Stimulated activated CD4-positive, alpha-beta T cell treated with anti-CD3 and anti-CD28 coated beads, Interleukin-12 subunit alpha, Interleukin-12 subunit beta, amount 100 ng/mL, for 48 hours (primary cell): ENCODE measurements around the gene HMGCS1.
"Not testable (repeated sequence)": the region's sequence is repeated elsewhere in the genome, so short reads cannot be mapped to it uniquely, and the experiment has no call there.

Experiments
- DNase-seq, 3 donors: peaks; one replicate each; pipeline ENCODE4 v3.0.0-alpha.2; 2020; ENCODE audit warnings: low read depth in 2 of 3, low spot score in 1 of 3

The HMGCS1 gene

GRCh38 chr5:43313035-43313853, at the start of gene HMGCS1:
TSS of gene HMGCS1 (minus strand) at chr5:43313412. CDS start at chr5:43298965, 14,447 bp downstream.
- peak; percentile 97 to 98 (median 98) for DNase-seq

GRCh38 chr5:43358726-43359125, 45.5 kb upstream of the HMGCS1 start:
- no peak for DNase-seq

DNA sequence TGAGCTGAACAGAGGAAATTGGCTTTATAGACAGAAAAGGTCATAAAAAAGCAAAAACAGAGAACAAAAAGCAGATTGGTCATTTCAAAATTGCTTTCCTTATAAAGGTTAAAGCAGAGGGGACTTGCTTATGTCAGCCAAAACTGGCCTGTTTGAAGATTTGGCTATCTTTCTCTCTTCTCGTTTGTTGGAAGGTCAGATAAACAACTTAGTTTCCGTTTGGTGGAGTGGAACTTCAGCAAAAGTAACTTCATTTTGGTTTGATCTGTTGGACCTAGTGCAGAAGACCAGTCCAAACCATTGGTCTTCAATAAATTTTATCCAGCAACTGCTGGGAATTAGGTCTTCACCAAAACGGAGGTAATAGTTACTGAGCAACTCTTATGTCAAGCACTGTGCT, 45.1 kb upstream of the HMGCS1 start:
- DNase-seq: no peak

GRCh38 chr5:43357878-43358281, 44.7 kb upstream of the HMGCS1 start:
- DNase-seq: no peak

GRCh38 chr5:43357067-43357466, 43.9 kb upstream of the HMGCS1 start:
- no peak for DNase-seq

- DNase-seq: no peak
These were observed 41.6 kb upstream of the HMGCS1 start for GRCh38 chr5:43354774-43355173.

DNA sequence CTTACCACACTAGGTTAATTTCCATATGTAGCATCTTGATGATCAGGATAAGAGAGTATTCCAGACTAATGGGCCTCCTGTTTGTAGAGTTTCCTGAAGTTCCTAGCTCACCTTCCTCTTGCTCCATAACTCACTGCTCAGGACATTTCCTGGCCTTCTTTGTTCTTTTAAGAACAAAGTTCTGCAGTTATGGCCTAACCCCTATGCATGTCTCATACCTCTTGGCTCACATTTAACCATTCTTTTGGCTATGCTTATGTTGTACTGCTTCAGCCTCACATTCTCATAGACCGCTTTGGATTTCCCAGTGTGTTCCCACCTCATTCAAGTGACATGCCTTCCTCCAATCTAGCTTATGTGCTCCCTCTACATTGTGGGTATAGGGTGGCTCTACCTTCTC, 40.5 kb upstream of the HMGCS1 start:
- no peak for DNase-seq

GRCh38 chr5:43352915-43353314, 39.7 kb upstream of the HMGCS1 start:
- no peak for DNase-seq

DNA sequence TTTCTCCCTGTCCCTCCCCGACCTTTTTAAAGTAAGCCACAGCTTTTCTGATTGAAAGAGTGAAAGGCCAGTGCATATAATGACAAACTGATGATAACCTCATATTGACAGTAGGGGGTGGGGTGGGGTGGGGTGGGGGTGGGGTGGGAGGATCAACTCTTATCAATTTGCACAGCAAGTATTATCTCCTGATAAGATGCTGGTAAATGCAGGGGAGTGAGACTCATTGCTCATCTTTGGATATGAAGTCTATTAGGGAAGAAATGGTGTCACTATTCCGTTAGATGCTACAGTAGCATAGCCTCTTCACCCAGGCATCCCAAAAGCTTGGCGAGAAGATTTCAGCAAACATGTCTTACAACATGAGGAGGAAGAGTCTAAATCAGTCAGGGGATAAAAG, 38.9 kb upstream of the HMGCS1 start:
- DNase-seq: no peak

DNA sequence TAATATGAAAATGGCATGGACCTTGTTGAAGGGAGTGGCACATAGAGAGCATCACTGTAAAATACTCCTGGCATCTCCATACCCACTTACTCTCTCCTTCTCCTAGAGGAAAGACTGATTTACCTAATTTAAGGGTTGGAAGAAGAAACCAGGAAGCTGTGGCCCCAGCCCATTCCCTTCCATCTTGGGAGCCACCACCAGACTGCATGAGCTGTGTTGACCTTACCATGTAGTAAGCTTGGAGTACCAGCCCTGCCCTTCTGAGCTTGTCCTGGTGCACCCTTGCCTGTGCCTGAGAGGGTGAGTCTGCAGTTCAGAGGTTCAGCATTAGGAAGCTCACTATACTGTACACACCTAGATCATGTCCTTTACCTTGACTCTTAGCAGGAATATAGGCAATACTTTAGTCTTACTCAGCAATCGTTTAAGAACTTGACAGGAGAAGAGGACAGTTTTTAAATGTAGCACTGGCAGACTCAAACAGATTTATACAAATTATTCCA, 35.7 kb upstream of the HMGCS1 start:
- no peak for DNase-seq

DNA sequence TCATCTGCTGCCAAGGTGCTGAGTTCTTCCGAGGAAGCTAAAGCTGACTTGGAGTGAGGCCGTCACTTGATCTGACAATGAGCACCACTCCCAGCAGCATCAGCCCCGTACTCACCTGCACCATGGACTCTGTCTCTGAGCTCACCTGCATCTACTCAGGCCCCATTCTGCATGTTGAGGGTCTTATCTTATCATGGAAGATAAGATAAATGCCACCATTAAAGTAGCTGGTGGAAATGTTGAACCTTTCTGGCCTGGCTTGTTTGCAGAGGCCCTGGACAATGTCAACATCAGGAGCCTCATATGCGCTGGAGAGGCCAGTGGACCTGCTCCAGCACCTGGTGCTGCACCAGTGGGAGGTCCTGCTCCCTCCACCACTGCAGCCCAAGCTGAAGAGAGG, 35.0 kb upstream of the HMGCS1 start:
- no peak for DNase-seq

DNA sequence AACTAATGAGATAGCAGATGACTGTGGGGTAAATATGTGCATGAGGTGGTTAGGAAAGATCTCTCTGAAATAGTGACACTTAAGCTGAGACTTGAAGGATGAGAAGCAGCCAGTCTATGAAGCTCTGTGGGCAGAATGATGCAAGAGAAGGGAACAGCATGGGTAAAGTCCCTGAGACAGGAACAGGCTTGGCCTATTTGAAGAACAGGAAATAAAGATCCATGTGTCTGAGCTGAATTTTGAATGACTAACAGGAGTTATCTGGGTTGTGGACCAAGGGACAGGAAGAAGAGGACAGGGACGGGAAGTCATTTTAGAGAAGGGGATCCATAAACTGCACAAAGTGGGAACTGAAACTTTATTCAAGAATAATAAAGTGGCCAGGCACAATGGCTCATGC, 25.6 kb upstream of the HMGCS1 start:
- no peak for DNase-seq

DNA sequence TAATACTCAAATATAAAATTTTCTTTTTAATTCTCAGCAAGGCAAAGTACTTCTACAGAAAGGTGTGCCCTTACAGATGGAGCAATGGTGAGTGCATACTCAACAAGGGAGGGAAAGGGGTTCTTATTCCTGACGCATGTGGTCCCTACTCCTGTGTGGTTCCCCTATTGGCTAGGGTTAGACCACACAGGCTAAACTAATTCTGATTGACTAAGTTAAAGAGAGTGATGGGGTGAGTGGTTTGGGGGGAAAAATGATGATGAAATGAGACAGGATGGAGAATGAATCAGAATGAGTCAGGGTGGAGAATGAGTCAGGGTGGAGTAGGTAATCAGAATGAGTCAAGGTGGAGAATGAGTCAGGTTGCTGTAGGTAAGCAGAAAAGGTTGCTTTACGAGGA, 22.9 kb upstream of the HMGCS1 start:
- DNase-seq: peak in 1 of 3 donors; percentile 29

- DNase-seq: no peak
These were observed 22.5 kb upstream of the HMGCS1 start for GRCh38 chr5:43335681-43336080.

GRCh38 chr5:43332401-43332800, 19.2 kb upstream of the HMGCS1 start:
- DNase-seq: no peak

DNA sequence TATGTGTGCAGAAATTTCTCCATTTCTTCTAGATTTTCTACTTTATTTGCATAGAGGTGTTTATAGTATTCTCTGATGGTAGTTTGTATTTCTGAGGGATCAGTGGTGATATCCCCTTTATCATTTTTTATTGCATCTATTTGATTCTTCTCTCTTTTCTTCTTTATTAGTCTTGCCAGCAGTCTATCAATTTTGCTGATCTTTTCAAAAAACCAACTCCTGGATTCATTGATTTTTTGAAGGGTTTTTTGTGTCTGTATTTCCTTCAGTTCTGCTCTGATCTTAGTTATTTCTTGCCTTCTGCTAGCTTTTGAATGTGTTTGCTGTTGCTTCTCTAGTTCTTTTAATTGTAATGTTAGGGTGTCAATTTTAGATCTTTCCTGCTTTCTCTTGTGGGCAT, 12.4 kb upstream of the HMGCS1 start:
- DNase-seq: not testable (repeated sequence)

DNA sequence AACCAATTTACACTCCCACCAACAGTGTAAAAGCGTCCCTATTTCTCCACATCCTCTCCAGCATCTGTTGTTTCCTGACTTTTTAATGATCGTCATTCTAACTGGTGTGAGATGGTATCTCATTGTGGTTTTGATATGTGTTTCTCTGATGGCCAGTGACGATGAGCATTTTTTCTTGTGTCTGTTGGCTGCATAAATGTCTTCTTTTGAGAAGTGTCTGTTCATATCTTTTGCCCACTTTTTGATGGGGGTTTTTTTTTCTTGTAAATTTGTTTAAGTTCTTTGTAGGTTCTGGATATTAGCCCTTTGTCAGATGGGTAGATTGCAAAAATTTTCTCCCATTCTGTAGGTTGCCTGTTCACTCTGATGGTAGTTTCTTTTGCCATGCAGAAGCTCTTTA, 10.3 kb upstream of the HMGCS1 start:
- DNase-seq: not testable (repeated sequence)

DNA sequence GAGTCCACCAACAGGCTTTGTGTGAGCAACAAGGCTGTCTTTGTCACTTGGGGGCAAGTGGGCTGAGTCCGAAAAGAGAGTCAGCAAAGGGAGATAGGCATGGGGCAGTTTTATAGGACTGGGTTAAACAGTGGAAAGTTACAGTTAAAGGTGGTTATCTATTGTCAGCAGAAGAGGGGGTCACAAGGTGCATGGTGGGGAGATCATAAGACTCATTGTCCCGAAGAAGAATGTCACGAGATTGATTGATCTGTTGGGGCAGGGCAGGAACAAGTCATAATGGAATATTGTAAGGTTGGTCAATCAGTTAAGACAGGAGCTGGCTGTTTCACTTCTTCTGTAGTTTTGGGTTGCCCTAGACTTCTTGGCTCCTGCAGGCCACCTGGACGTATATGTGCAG, 7.6 kb upstream of the HMGCS1 start:
- no peak for DNase-seq

- no peak for DNase-seq
These were observed 3.2 kb upstream of the HMGCS1 start for GRCh38 chr5:43316421-43316820.

DNA sequence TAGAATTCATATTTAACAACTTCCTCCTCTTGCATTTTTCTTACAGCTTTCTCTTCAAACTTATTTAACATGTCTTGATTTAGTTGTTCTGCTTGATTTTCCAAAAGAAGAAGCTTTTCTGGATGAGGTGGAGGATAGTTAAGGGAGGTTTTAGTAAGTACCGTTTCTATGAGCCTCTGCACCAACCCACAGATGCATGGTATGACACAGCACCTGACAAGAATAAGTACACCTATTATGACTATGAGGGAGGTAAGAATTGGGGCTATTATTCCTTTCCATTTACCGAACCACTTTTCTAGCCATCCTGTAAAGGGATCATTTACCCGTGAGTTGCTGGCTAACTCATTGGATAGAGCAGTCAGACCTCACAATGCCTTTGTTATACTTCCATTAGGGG, 2.5 kb upstream of the HMGCS1 start:
- DNase-seq: no peak

DNA sequence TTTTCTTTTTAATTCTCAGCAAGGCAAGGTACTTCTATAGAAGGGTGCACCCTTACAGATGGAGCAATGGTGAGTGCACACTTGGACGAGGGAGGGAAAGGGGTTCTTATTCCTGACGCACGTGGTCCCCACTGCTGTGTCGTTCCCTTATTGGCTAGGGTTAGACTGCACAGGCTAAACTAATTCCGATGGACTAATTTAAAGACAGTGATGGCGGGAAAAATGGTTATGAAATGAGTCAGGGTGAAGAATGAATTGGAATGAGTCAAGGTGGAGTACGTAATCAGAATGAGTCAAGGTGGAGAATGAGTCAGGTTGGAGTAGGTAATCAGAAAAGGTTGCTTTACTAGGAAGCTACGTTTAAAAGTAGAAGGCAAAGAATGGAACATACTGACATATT, 2.1 kb upstream of the HMGCS1 start:
- peak in 2 of 3 donors; percentile 28 to 63 for DNase-seq

DNA sequence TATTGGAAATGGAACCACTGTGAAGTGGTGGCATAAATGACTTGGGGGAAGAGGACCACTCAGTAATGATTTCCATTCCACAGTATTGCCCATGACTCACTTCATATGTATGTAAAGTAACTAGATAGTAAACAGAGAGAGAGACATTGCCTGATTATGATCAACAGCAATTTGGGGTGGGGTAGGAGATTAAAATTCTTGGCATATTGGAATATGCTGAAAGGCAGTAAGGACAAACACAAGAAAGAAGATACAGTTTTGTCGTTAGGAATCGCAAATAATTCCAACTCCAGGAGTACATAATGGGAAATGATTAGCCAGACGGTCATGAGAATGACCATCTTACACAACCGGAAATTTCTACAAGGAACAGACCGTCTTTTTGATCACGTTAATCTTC, 1.5 kb upstream of the HMGCS1 start:
- DNase-seq: no peak

DNA sequence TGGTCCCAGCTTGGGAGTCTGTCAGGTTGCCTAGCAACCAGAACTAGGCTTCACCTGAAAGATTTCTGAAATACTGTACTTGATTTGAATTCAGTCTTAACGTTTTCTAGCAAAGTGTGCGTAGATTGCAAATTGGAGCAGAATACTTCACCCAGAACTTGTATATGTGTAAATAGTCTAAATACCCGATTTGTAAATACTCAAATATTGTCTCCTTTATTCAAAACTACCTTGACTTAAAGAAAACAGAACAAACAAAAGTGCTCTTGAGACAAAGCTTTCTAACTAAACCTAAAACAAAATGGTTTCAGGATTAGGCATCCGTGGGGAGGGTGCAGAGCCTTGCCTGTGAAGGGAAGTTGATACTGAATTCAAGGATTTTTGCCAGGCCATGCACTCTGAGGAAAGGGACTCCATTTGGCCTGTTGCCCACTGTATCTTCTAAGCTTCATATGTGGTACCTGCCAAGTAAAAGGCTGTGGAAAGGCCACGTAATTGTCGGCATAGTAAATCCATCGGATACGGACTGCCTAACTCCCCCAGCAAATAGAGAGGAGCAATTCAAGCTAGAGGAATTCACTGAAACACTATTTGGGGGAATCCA, 744 bp upstream of the HMGCS1 start:
- DNase-seq: no peak
